Measurements from ENCODE around the gene RBM33.
A peak's percentile ranks its signal among the peaks of the same experiment; 100 is the strongest.

RBM33 gene

GRCh38 chr7:155798673-155799439 lies 154.4 kb downstream of the RBM33 start:
- no peaks in the 10 kb centered on the region for H3K36me3 Mint-ChIP-seq
- H3K4me3 Mint-ChIP-seq: no peak overlapping the region
- H3K27ac Mint-ChIP-seq: no peak overlapping the region
- H3K27me3 Mint-ChIP-seq: peaks cover 34% of the 10 kb centered on the region
- peaks cover 17% of the 10 kb centered on the region for H3K4me1 Mint-ChIP-seq
- no peaks in the 10 kb centered on the region for H3K9me3 Mint-ChIP-seq

GRCh38 chr7:155799514-155799913 lies 155.1 kb downstream of the RBM33 start:
- no peaks in the 10 kb centered on the region for H3K36me3 Mint-ChIP-seq
- peaks cover 17% of the 10 kb centered on the region for H3K4me1 Mint-ChIP-seq
- H3K27me3 Mint-ChIP-seq: peaks cover 34% of the 10 kb centered on the region
- no peak overlapping the region for H3K27ac Mint-ChIP-seq
- no peaks in the 10 kb centered on the region for H3K9me3 Mint-ChIP-seq
- H3K4me3 Mint-ChIP-seq: no peak overlapping the region

GRCh38 chr7:155800301-155800700 lies 155.8 kb downstream of the RBM33 start:
- Mint-ChIP-seq H3K36me3 (no peaks in the 10 kb centered on the region), H3K9me3 (no peaks in the 10 kb centered on the region), H3K4me1 (peaks cover 17% of the 10 kb centered on the region), H3K27ac (no peak overlapping the region), H3K27me3 (peaks cover 36% of the 10 kb centered on the region), H3K4me3 (no peak overlapping the region)

GRCh38 chr7:155800741-155801267 lies 156.3 kb downstream of the RBM33 start:
- Mint-ChIP-seq H3K4me3 (no peak overlapping the region), H3K9me3 (no peaks in the 10 kb centered on the region), H3K36me3 (no peaks in the 10 kb centered on the region), H3K27ac (no peak overlapping the region), H3K4me1 (peaks cover 17% of the 10 kb centered on the region), H3K27me3 (peaks cover 34% of the 10 kb centered on the region)

GRCh38 chr7:155802291-155802690 lies 157.8 kb downstream of the RBM33 start:
- H3K27ac Mint-ChIP-seq: no peak overlapping the region
- H3K36me3 Mint-ChIP-seq: no peaks in the 10 kb centered on the region
- H3K9me3 Mint-ChIP-seq: no peaks in the 10 kb centered on the region
- peaks cover 37% of the 10 kb centered on the region for H3K27me3 Mint-ChIP-seq
- H3K4me3 Mint-ChIP-seq: no peak overlapping the region
- peaks cover 17% of the 10 kb centered on the region for H3K4me1 Mint-ChIP-seq

GRCh38 chr7:155802906-155803417 lies 158.5 kb downstream of the RBM33 start:
- Mint-ChIP-seq H3K4me3 (no peak overlapping the region), H3K27me3 (peaks cover 43% of the 10 kb centered on the region), H3K27ac (no peak overlapping the region), H3K36me3 (no peaks in the 10 kb centered on the region), H3K4me1 (peaks cover 17% of the 10 kb centered on the region), H3K9me3 (no peaks in the 10 kb centered on the region)

- no peaks in the 10 kb centered on the region for H3K9me3 Mint-ChIP-seq
Observed at GRCh38 chr7:155803418-155804376, 159.2 kb downstream of the RBM33 start.

GRCh38 chr7:155804431-155804831 lies 160.0 kb downstream of the RBM33 start:
- Mint-ChIP-seq H3K27ac (no peak overlapping the region), H3K4me1 (peaks cover 9% of the 10 kb centered on the region), H3K9me3 (no peaks in the 10 kb centered on the region), H3K27me3 (peaks cover 40% of the 10 kb centered on the region), H3K36me3 (no peaks in the 10 kb centered on the region), H3K4me3 (no peak overlapping the region)

More at GRCh38 chr7:155803418-155804376, 159.2 kb downstream of the RBM33 start:
- peaks cover 11% of the 10 kb centered on the region for H3K4me1 Mint-ChIP-seq
- no peaks in the 10 kb centered on the region for H3K36me3 Mint-ChIP-seq
- H3K4me3 Mint-ChIP-seq: peak overlapping the region; percentile 73
- H3K27me3 Mint-ChIP-seq: peaks cover 40% of the 10 kb centered on the region
- H3K27ac Mint-ChIP-seq: no peak overlapping the region

GRCh38 chr7:155804897-155805825 lies 160.7 kb downstream of the RBM33 start:
- Mint-ChIP-seq H3K36me3 (no peaks in the 10 kb centered on the region), H3K27ac (no peak overlapping the region), H3K27me3 (peaks cover 35% of the 10 kb centered on the region), H3K4me3 (peak overlapping the region; percentile 72), H3K4me1 (peaks cover 9% of the 10 kb centered on the region), H3K9me3 (no peaks in the 10 kb centered on the region)

GRCh38 chr7:155805826-155806095 lies 161.3 kb downstream of the RBM33 start:
- Mint-ChIP-seq H3K36me3 (no peaks in the 10 kb centered on the region), H3K4me1 (peaks cover 9% of the 10 kb centered on the region), H3K4me3 (no peak overlapping the region), H3K27me3 (peaks cover 35% of the 10 kb centered on the region), H3K27ac (no peak overlapping the region), H3K9me3 (no peaks in the 10 kb centered on the region)

GRCh38 chr7:155806096-155806871 lies 161.8 kb downstream of the RBM33 start:
- no peaks in the 10 kb centered on the region for H3K9me3 Mint-ChIP-seq
- no peaks in the 10 kb centered on the region for H3K36me3 Mint-ChIP-seq
- H3K27ac Mint-ChIP-seq: no peak overlapping the region
- H3K4me1 Mint-ChIP-seq: peaks cover 10% of the 10 kb centered on the region
- no peak overlapping the region for H3K4me3 Mint-ChIP-seq
- H3K27me3 Mint-ChIP-seq: peaks cover 34% of the 10 kb centered on the region

- no peaks in the 10 kb centered on the region for H3K9me3 Mint-ChIP-seq
- H3K4me3 Mint-ChIP-seq: no peak overlapping the region
- H3K27ac Mint-ChIP-seq: no peak overlapping the region
- H3K4me1 Mint-ChIP-seq: peaks cover 18% of the 10 kb centered on the region
- H3K27me3 Mint-ChIP-seq: peaks cover 39% of the 10 kb centered on the region
- no peaks in the 10 kb centered on the region for H3K36me3 Mint-ChIP-seq
Observed at GRCh38 chr7:155807065-155807671, 162.7 kb downstream of the RBM33 start.

GRCh38 chr7:155807789-155808548 lies 163.5 kb downstream of the RBM33 start:
- no peaks in the 10 kb centered on the region for H3K36me3 Mint-ChIP-seq
- no peak overlapping the region for H3K27ac Mint-ChIP-seq
- no peak overlapping the region for H3K4me3 Mint-ChIP-seq
- H3K27me3 Mint-ChIP-seq: peaks cover 44% of the 10 kb centered on the region
- H3K4me1 Mint-ChIP-seq: peaks cover 16% of the 10 kb centered on the region
- no peaks in the 10 kb centered on the region for H3K9me3 Mint-ChIP-seq

Measured in activated naive CD4-positive, alpha-beta T cell treated with anti-CD3 and anti-CD28 coated beads, Interleukin-2, amount 50 U/mL, for 24 hours (primary cell).